ENCODE data around the gene FHOD1. TPM values are rescaled to one million over a fixed set of nuclear protein-coding genes. Genes with fewer than 3 reads are reported as not detected.
A peak's percentile ranks its signal among the peaks of the same experiment; 100 is the strongest.

FHOD1 gene
- total RNA-seq, 2 donors from 2014 or later = 28.5 to 31.7 TPM

DNA sequence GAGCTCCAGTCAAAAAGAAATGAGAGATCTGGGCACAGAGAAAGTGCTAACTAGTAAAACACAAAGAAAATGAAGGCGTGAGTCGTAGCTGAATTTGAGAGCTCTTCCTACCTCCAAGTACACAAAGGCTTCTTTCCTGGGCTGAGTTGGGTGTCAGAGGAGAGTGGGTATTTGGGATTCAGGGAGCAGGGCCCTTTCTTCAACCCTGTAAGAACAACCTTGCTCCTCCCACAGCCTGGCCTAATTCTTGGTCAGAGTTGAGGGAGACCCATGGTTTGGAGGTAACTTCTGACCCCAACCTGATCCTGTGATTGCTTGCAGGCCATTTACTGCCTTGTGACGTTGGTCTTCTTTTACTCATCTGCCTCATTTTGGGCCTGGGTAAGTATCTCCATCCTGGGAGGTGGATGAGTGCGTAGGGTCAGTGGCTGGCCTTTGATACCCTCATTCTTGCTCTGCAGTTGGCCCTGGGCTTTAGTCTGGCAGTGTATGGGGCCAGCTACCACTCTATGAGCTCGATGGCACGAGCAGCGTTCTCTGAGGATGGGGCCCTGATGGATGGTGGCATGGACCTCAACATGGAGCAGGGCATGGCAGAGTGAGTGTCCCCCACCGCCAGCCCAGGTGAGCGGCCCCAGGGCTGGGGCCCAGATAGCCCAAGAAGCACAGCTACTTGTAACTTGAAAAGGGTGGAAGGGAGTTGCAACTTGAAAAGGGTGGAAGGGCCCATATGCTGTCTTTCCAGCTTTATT is 19.1 kb downstream of the FHOD1 start:
- peaks cover 33% of the 10 kb centered on the region for H3K36me3 ChIP-seq
- DNase-seq (ENCODE audit: low spot score) (no peak), ATAC-seq (ENCODE audit: insufficient number of reproducible peaks, low FRiP score, low read depth) (no peak)
- H3K27ac ChIP-seq = no peak overlapping the region
- peaks cover 9 to 16% of the 10 kb centered on the region in 2 donors for H3K4me1 ChIP-seq (ENCODE audit: control insufficient read depth in 1 of 2, low read depth in 2 of 2)
- H3K9me3 ChIP-seq = no peaks in the 10 kb centered on the region
- H3K4me3 ChIP-seq = peak overlapping the region; percentile 84
- H3K27me3 ChIP-seq (replicated peaks; ENCODE audit: insufficient read depth) = no peaks in the 10 kb centered on the region
- TF ChIP-seq, protein P1, sequence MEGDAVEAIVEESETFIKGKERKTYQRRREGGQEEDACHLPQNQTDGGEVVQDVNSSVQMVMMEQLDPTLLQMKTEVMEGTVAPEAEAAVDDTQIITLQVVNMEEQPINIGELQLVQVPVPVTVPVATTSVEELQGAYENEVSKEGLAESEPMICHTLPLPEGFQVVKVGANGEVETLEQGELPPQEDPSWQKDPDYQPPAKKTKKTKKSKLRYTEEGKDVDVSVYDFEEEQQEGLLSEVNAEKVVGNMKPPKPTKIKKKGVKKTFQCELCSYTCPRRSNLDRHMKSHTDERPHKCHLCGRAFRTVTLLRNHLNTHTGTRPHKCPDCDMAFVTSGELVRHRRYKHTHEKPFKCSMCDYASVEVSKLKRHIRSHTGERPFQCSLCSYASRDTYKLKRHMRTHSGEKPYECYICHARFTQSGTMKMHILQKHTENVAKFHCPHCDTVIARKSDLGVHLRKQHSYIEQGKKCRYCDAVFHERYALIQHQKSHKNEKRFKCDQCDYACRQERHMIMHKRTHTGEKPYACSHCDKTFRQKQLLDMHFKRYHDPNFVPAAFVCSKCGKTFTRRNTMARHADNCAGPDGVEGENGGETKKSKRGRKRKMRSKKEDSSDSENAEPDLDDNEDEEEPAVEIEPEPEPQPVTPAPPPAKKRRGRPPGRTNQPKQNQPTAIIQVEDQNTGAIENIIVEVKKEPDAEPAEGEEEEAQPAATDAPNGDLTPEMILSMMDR (IDR thresholded peaks at IDR 0.05) = no peak

DNA sequence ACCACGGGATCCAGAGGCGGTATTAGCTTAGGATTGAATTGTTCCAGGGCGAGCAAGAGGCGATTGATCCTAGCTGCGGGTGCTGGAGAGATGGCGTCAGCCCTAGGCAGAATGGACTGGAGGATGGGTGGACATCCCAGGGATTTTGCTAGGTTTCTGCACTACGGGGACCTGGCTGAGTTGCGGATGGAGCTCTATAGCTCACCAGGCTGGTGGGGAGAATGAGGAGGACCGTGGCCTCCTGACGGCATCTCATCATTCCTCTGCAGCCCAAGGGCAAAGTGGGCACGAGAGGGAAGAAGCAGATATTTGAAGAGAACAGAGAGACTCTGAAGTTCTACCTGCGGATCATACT is 19.7 kb downstream of the FHOD1 start:
- ATAC-seq (ENCODE audit: insufficient number of reproducible peaks, low FRiP score, low read depth) = no peak
- DNase-seq (ENCODE audit: low spot score) = no peak
- Histone ChIP-seq H3K9me3 (no peaks in the 10 kb centered on the region), H3K27ac (peak overlapping the region; percentile 72 to 74), H3K27me3 (replicated peaks; ENCODE audit: insufficient read depth) (no peaks in the 10 kb centered on the region), H3K36me3 (peaks cover 32% of the 10 kb centered on the region), H3K4me3 (peak overlapping the region; percentile 84), H3K4me1 (ENCODE audit: control insufficient read depth in 1 of 2, low read depth in 2 of 2) (peaks cover 9 to 16% of the 10 kb centered on the region in 2 donors)
- TF ChIP-seq, protein P1 (IDR thresholded peaks at IDR 0.05) = no peak

DNA sequence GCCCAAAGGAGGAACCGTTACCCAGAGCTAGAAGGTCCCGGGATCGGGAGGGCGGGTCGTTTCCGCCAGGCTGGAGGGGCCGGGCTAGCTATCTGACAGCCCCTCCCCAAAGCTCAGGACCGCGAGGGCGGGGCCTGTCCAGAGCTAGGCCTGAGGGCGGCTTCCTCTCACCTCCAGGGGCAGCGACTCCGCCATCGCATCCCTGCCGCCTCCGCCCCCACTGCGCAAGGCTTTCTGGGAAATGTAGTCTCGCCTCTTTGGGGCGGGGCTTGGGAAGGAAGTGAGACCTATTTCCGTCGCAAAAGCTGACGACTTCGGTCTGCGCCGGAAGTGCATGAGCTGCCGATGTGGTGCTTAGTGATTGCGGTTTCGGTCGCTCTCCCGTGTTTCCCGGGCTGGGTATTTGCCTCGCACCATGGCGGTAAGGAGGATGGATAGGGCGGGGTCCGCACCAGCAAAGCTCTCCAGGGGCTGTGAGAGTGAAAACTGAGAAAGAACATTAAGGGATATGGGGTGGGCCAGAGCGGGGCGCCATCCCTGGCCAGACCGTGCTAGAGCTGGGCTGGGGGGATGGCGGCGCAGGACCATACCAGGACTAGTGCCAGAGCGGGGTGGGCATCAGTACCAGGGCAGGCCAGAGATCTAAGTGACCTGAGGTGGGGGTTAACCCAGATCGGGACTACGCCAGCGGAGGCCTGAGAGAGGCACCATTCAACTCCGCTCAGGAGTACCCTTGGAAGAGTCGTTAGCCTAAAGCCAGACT is 20.3 kb downstream of the FHOD1 start, which contains the start of gene TMEM208:
Gene TMEM208, plus strand, starts transcription at position 327 of the 763 bp plus-strand sequence. Its CDS starts 89 bp downstream, at position 416.
- no peaks in the 10 kb centered on the region for H3K9me3 ChIP-seq
- H3K36me3 ChIP-seq = peaks cover 32% of the 10 kb centered on the region
- ATAC-seq (ENCODE audit: insufficient number of reproducible peaks, low FRiP score, low read depth) (peak; percentile 50), DNase-seq (ENCODE audit: low spot score) (peak; percentile 91)
- peak within 1 kb of the TSS; percentile 72 to 74 for H3K27ac ChIP-seq
- peak within 1 kb of the TSS; percentile 84 for H3K4me3 ChIP-seq
- H3K27me3 ChIP-seq (replicated peaks; ENCODE audit: insufficient read depth) = no peaks in the 10 kb centered on the region
- peaks cover 9 to 16% of the 10 kb centered on the region in 2 donors for H3K4me1 ChIP-seq (ENCODE audit: control insufficient read depth in 1 of 2, low read depth in 2 of 2)
- TF ChIP-seq, protein P1 (IDR thresholded peaks at IDR 0.05) = no peak

DNA sequence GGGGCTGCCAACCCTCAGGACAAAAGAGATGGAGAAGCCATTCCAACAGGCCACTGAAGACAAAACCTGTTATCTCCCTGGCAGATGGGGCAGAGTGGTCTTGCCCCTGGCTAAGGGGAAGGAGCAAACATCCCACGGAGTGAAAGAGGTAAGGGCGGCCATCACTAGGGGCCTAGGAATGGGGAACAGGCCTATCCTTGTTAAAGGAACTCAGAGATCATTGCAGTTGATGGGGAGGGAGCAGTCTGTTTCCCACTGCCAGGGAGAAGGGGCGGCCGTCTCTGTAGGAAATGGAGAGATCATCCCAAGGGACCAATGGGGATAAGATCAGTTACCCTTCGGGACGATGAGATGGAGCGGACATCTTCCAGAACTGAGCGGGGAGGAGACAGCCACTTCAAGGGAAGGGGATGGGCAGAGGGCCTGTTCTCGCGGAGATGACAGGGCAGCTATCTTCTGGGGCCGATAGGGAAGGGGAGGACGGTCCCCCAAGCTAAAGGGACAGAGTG is 20.9 kb downstream of the FHOD1 start:
- DNase-seq (ENCODE audit: low spot score) (no peak), ATAC-seq (ENCODE audit: insufficient number of reproducible peaks, low FRiP score, low read depth) (peak; percentile 8)
- Histone ChIP-seq H3K27me3 (replicated peaks; ENCODE audit: insufficient read depth) (no peaks in the 10 kb centered on the region), H3K9me3 (no peaks in the 10 kb centered on the region), H3K4me3 (peak overlapping the region; percentile 84), H3K4me1 (ENCODE audit: control insufficient read depth in 1 of 2, low read depth in 2 of 2) (peaks cover 9 to 16% of the 10 kb centered on the region in 2 donors), H3K36me3 (peaks cover 26% of the 10 kb centered on the region), H3K27ac (peak overlapping the region; percentile 72 to 74)
- TF ChIP-seq, protein P1 (IDR thresholded peaks at IDR 0.05) = no peak

DNA sequence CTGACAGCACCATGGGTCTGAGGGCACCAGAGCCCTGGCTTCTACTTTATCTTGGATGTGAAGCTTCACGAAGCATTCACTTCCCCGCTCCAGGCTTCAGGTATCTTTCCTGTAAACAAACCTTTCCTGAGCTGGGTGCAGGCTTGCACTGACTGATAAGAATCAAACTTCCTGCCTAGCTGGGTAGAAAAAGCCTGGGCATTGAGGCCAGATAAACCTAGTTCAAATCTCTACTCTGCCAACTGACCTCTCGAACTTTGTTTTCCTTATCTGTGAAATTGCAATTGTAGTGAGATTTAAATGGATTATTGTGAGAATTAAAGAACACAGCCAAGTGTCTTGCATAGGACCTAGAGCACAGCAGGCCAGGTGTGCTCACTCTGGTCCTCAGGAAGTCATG is 23.3 kb downstream of the FHOD1 start:
- Histone ChIP-seq H3K9me3 (no peaks in the 10 kb centered on the region), H3K4me1 (ENCODE audit: control insufficient read depth in 1 of 2, low read depth in 2 of 2) (peaks cover 9 to 16% of the 10 kb centered on the region in 2 donors), H3K4me3 (no peak overlapping the region), H3K27me3 (replicated peaks; ENCODE audit: insufficient read depth) (no peaks in the 10 kb centered on the region), H3K36me3 (peaks cover 4% of the 10 kb centered on the region), H3K27ac (no peak overlapping the region)
- ATAC-seq (ENCODE audit: insufficient number of reproducible peaks, low FRiP score, low read depth) (no peak), DNase-seq (ENCODE audit: low spot score) (no peak)
- TF ChIP-seq, protein P1 (IDR thresholded peaks at IDR 0.05) = no peak
